ENCODE data around the gene ESD. TPM values are rescaled to one million over a fixed set of nuclear protein-coding genes. Genes with fewer than 3 reads are reported as not detected.

ESD gene
- total and polyA plus RNA-seq, 10 of the 15 experiments (the other 5 are each of a cell fraction or from before 2014, with no cell fraction given), result 105 to 387 (median 195) TPM

GRCh38 chr13:46796515-46797474, at the start of gene ESD (continued):
- TF ChIP-seq CBFB (IDR thresholded peaks at IDR 0.05; ENCODE audit: low read depth) (no peak; the same call in none of the 2 replicates), LARP7 (IDR thresholded peaks at IDR 0.05) (no peak; the same call in 1 of the 2 replicates), IRF3 (IDR thresholded peaks at IDR 0.05) (no peak), PAX5 (IDR thresholded peaks at IDR 0.05; ENCODE audit: borderline replicate concordance, low read depth, low read length) (peak; percentile 55; the same call in 1 of the 2 replicates), IRF4 (IDR thresholded peaks at IDR 0.05; ENCODE audit: low read depth, low read length) (no peak), E2F8 (IDR thresholded peaks at IDR 0.05; ENCODE audit: low read depth, partially characterized antibody) (no peak), REST (IDR thresholded peaks at IDR 0.05; ENCODE audit: low read depth, low read length) (no peak), ZNF687 (IDR thresholded peaks at IDR 0.05) (peak; percentile 91), HCFC1 (IDR thresholded peaks at IDR 0.05; ENCODE audit: low read length) (peak; percentile 21), NRF1 (conservative IDR thresholded peaks at IDR 0.05; ENCODE audit: low read depth, low read length) (no peak), ELK1 (IDR thresholded peaks at IDR 0.05; ENCODE audit: low read depth, low read length) (no peak)
